Transverse colon (tissue), 4 donors: ENCODE data around the gene SCNM1. TPM values are rescaled to one million over a fixed set of nuclear protein-coding genes. Genes with fewer than 3 reads are reported as not detected.

Source experiments
- DNase-seq: peaks from one replicate; pipeline ENCODE4 v3.0.0-alpha.2; 2019
- H3K27ac ChIP-seq, 4 donors: fragments of 200-600 bp; sonication (generic); 2 replicates each; pipeline ENCODE4 v1.5.1; 2016 to 2018; ENCODE audit warnings: inconsistent platforms in 4 of 4
- H3K27me3 ChIP-seq: fragments of 200-600 bp; sonication (generic); 2 replicates; pipeline ENCODE4 v1.5.1; 2017; ENCODE audit warnings: inconsistent platforms
- H3K36me3 ChIP-seq, 4 donors: fragments of 200-600 bp; sonication (generic); 2 replicates each; pipeline ENCODE4 v1.5.1; 2017 to 2019; ENCODE audit warnings: inconsistent platforms in 4 of 4
- H3K4me1 ChIP-seq, 4 donors: fragments of 200-600 bp; sonication (generic); 2 replicates each; pipeline ENCODE4 v1.5.1; 2017 to 2020; ENCODE audit warnings: inconsistent platforms in 4 of 4
- H3K4me3 ChIP-seq, 4 donors: fragments of 200-600 bp; sonication (generic); 1 replicate in 1 of 4; 2 replicates in 3 of 4; pipeline versions ENCODE4 v1.5.1 to v1.6.1; 2017 to 2019; ENCODE audit warnings: inconsistent platforms in 4 of 4
- H3K9me3 ChIP-seq, 2 donors: fragments of 200-600 bp; sonication (generic); 2 replicates each; pipeline ENCODE4 v1.5.1; 2017 to 2019; ENCODE audit warnings: inconsistent platforms in 2 of 2
- EP300 ChIP-seq: sonication (generic); formaldehyde crosslinking; IDR thresholded peaks from one replicate; pipeline ENCODE4 v1.6.1; 2017; ENCODE audit warnings: antibody characterized with exemption, low read depth
- POLR2A ChIP-seq: fragments of 450-650 bp; IDR thresholded peaks from one replicate; pipeline ENCODE4 v1.6.1; 2016; ENCODE audit warnings: antibody characterized with exemption, mild to moderate bottlenecking, moderate library complexity
- POLR2AphosphoS5 ChIP-seq, 3 donors: sonication (generic); formaldehyde crosslinking; IDR thresholded peaks; one replicate each; pipeline ENCODE4 v1.6.1; 2016; ENCODE audit warnings: antibody characterized with exemption in 3 of 3
- WGBS, 2 donors: methylation state at CpG; one replicate each; pipeline ENCODE4 v1.1.5; 2018; ENCODE audit warnings: low coverage in 1 of 2; 5-methylcytosine and 5-hydroxymethylcytosine counted together
- in situ Hi-C, 4 donors: fragments of 200-750 bp; cut with MboI; loops; one replicate each; pipeline versions ENCODE4 v1.15.0 to v1.15.1; 2017; ENCODE audit warnings: low sequenced_read_pairs in 3 of 4, low pct_ligation_motif_present in 1 of 4, low pct_unique_long_range_greater_than_20kb in 1 of 4
- intact Hi-C: fragments of 100-400 bp; cut with DNase I; formaldehyde crosslinking; loops from one replicate; pipeline ENCODE4 v1.15.1; 2023; ENCODE audit warnings: low total_unique reads
- total RNA-seq, 4 donors: library from RNA; depleted of rRNA; stranded (reverse); fragments of >200 nt; gene quantifications; one replicate each; pipeline ENCODE4 v1.1.0, GENCODE V29; 2016
- TF ChIP-seq, protein P1 (sequence below), 5 experiments: fragments of 200-600 bp in 3 of 5; fragments of 450-650 bp in 2 of 5; sonication (generic) in 3 of 5; IDR thresholded peaks; 1 replicate in 2 of 5; 2 replicates in 3 of 5; pipeline ENCODE4 v1.5.1; 2016 to 2017; ENCODE audit warnings: antibody characterized with exemption in 5 of 5, inconsistent platforms in 3 of 5, mild to moderate bottlenecking in 2 of 5, moderate library complexity in 1 of 5

The SCNM1 gene
- total RNA-seq, 4 donors from 2014 or later: 9.0 to 35.4 (median 25.1) TPM

DNA sequence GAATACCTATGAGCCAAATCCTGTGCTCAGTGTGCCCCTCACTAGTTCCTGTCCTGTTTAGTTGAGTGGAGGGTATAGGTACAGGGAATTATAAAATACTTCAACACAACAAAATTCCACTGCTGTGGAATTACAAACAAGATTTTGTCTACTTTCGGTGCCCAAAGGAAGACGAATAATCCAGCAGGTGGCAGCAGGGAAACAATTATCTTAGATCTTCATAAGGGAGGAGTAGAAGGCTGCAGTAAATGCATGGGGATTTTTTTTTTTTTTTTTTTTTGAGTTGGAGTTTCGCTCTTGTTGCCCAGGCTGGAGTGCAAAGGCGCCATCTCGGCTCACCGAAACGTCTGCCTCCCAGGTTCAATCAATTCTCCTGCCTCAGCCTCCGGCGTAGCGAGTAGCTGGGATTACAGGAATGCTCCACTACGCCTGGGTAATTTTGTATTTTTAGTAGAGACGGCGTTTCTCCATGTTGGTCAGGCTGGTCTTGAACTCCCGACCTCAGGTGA, 30.4 kb downstream of the SCNM1 start:
- H3K27me3 ChIP-seq: no peaks in the 10 kb centered on the region
- peaks cover 12 to 42% (median 28%) of the 10 kb centered on the region in 4 donors for H3K4me1 ChIP-seq
- 32 to 33% methylated on average over 13 to 14 of the region's 14 CpGs for WGBS, 2 donors
- in situ Hi-C loops (no loop called here), intact Hi-C loops (loop anchor here (5.0 kb wide), 1 partner anchor 56 kb away; the partner anchor contains the start of gene PSMD4)
- H3K4me3 ChIP-seq: peak overlapping the region in 3 of 4 donors; percentile 11 to 41 (median 12)
- no peaks in the 10 kb centered on the region for H3K36me3 ChIP-seq
- TF ChIP-seq POLR2A (no peak), POLR2AphosphoS5 (IDR thresholded peaks at IDR 0.05) (peak in 2 of 3 donors; percentile 11 to 45), EP300 (no peak)
- TF ChIP-seq, protein P1, sequence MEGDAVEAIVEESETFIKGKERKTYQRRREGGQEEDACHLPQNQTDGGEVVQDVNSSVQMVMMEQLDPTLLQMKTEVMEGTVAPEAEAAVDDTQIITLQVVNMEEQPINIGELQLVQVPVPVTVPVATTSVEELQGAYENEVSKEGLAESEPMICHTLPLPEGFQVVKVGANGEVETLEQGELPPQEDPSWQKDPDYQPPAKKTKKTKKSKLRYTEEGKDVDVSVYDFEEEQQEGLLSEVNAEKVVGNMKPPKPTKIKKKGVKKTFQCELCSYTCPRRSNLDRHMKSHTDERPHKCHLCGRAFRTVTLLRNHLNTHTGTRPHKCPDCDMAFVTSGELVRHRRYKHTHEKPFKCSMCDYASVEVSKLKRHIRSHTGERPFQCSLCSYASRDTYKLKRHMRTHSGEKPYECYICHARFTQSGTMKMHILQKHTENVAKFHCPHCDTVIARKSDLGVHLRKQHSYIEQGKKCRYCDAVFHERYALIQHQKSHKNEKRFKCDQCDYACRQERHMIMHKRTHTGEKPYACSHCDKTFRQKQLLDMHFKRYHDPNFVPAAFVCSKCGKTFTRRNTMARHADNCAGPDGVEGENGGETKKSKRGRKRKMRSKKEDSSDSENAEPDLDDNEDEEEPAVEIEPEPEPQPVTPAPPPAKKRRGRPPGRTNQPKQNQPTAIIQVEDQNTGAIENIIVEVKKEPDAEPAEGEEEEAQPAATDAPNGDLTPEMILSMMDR (IDR thresholded peaks at IDR 0.05): peak; percentile 49 to 85 (median 56)
- no peaks in the 10 kb centered on the region for H3K9me3 ChIP-seq
- peak overlapping the region; percentile 95 to 99 (median 96) for H3K27ac ChIP-seq
- DNase-seq: peak; percentile 81

DNA sequence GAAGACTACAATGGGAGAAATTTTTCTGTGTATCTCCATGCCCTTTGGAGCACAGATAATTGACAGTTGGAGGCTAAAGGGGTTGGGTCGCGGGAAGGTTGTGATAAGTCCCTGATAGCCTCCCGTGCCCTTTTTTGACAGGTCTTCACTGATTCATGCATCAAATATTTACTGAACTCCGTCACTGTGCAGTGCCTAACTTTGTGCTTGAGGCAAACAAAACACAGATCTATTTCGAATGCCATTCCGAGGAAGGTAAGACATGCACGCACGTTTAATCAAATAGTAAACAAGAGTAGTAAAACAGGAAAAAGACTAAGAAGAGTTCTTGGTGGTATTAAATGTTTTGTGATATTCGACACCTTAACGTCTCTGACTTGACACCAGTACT, 31.9 kb downstream of the SCNM1 start:
- WGBS, 2 donors: 5 to 17% methylated on average over 10 of the region's 10 CpGs
- H3K4me3 ChIP-seq: peak overlapping the region in 3 of 4 donors; percentile 75 to 93 (median 78)
- intact Hi-C loops: loop anchor here (5.0 kb wide), 1 partner anchor 54 kb away; the partner anchor contains the start of gene PSMD4
- peak overlapping the region; percentile 95 to 99 (median 96) for H3K27ac ChIP-seq
- H3K36me3 ChIP-seq: peaks cover 0 to 4% (median 0%) of the 10 kb centered on the region in 4 donors
- TF ChIP-seq EP300: no peak
- TF ChIP-seq, protein P1 (IDR thresholded peaks at IDR 0.05): no peak
- no peak for TF ChIP-seq POLR2A
- TF ChIP-seq POLR2AphosphoS5 (IDR thresholded peaks at IDR 0.05): no peak
- H3K9me3 ChIP-seq: no peaks in the 10 kb centered on the region
- no peaks in the 10 kb centered on the region for H3K27me3 ChIP-seq
- H3K4me1 ChIP-seq: peaks cover 12 to 54% (median 39%) of the 10 kb centered on the region in 4 donors
- peak; percentile 12 for DNase-seq
- in situ Hi-C loops: no loop called here

DNA sequence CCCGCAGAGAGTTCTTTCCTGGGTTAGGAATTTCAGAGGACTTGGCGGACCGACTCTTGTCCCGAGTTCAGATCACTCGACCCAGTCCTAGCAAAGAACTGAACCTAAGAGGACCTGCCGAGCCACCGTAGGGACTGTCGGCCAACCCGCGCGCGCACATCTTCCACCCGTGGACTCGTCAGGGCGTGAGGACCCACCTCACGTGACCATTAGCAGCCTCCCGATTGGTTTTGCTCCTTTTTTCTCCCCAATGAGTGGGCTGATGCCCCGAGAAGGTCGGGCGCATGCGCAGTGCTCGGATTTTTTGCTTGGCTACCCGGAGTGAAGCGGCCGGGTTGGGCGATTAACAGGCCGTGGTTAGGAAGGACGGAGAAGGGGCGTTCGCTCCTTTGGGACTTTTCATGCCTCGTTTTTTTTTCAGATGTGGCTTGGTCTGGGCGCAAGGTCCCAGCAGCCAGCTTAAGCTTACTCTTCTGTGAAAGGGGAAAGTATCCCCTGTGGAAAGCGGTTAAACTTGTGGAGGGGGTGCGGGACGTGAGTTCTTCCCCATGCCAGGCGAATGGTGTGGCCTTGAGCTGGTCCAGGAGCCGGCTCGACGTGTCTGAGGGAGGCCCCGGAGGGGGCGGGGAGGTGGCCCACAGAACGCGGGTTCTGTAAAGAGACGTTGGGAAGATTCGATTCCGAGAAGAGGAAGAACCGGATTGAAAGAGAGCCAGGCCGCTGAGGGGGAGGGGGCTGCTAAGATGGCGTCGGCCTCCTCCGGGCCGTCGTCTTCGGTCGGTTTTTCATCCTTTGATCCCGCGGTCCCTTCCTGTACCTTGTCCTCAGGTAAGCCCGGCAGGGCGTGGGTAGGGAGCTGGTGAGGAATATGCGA, 32.5 kb downstream of the SCNM1 start, which contains the start of gene PIP5K1A:
TSS of gene PIP5K1A (plus strand) at position 299 of the 874 bp plus-strand sequence. CDS start at position 744, 445 bp downstream.
- in situ Hi-C loops: no loop called here
- peaks cover 12 to 54% (median 39%) of the 10 kb centered on the region in 4 donors for H3K4me1 ChIP-seq
- DNase-seq: peak; percentile 98
- peak within 1 kb of the TSS; percentile 95 to 99 (median 96) for H3K27ac ChIP-seq
- peak within 1 kb of the TSS; percentile 75 to 93 (median 78) for H3K4me3 ChIP-seq
- intact Hi-C loops: loop anchor here (5.0 kb wide), 1 partner anchor 54 kb away; the partner anchor contains the start of gene PSMD4
- H3K36me3 ChIP-seq: peaks cover 0 to 6% (median 0%) of the 10 kb centered on the region in 4 donors
- 0 to 1% methylated on average over 13 to 60 of the region's 60 CpGs for WGBS, 2 donors
- no peaks in the 10 kb centered on the region for H3K9me3 ChIP-seq
- no peaks in the 10 kb centered on the region for H3K27me3 ChIP-seq
- TF ChIP-seq EP300 (no peak), POLR2A (peak; percentile 92), POLR2AphosphoS5 (IDR thresholded peaks at IDR 0.05) (peak; percentile 96 to 97 (median 96))
- TF ChIP-seq, protein P1 (IDR thresholded peaks at IDR 0.05): no peak
